GM12872 (cell line): ENCODE data around the gene DRAM2.

Experiments used
- TF ChIP-seq, protein P1 (sequence below): IDR thresholded peaks from 3 replicates; pipeline ENCODE4 v1.5.1; 2011; ENCODE audit warnings: low read depth, mild to moderate bottlenecking, low read length, moderate library complexity; ENCODE audit not compliant: insufficient read depth

DRAM2 gene

DNA sequence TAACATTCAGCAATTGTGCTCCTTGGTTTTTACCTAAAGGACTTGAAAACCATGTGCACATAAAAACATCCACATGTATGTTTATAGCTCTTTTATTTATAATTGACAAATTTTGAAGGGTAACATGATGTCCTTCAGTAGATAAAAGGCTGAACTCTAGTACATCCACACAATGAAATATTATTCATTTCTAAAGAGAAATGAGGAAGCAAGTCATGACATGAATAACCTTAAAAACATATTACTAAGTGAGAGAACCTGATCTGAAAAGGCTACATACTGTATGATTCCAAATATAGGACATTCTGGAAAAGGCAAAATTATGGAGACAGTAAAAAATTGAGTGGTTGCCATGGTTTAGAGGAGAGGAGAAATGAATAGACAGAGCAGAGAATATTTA is 50.3 kb downstream of the DRAM2 start:
- TF ChIP-seq, protein P1, sequence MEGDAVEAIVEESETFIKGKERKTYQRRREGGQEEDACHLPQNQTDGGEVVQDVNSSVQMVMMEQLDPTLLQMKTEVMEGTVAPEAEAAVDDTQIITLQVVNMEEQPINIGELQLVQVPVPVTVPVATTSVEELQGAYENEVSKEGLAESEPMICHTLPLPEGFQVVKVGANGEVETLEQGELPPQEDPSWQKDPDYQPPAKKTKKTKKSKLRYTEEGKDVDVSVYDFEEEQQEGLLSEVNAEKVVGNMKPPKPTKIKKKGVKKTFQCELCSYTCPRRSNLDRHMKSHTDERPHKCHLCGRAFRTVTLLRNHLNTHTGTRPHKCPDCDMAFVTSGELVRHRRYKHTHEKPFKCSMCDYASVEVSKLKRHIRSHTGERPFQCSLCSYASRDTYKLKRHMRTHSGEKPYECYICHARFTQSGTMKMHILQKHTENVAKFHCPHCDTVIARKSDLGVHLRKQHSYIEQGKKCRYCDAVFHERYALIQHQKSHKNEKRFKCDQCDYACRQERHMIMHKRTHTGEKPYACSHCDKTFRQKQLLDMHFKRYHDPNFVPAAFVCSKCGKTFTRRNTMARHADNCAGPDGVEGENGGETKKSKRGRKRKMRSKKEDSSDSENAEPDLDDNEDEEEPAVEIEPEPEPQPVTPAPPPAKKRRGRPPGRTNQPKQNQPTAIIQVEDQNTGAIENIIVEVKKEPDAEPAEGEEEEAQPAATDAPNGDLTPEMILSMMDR, result no peak

DNA sequence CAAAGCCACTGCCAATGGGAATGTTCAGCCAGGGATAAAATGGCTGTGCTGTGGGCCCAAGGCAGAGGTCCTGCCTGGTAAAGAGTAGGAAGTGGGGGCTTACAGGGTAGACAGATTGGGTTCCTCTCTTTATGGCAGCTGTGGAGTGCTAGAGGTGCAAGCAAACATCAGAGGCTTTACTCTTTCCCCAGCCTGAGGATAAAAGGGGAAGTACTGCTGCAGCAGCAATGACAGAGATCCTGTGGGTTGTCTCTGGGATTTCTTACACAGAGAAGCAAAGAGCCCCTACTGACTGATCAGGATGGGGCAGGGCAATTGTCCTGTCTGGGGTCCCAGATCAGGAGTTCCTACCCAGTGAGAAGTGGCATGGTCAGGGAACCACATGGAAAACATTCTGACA is 54.2 kb downstream of the DRAM2 start:
- TF ChIP-seq, protein P1, result no peak

DNA sequence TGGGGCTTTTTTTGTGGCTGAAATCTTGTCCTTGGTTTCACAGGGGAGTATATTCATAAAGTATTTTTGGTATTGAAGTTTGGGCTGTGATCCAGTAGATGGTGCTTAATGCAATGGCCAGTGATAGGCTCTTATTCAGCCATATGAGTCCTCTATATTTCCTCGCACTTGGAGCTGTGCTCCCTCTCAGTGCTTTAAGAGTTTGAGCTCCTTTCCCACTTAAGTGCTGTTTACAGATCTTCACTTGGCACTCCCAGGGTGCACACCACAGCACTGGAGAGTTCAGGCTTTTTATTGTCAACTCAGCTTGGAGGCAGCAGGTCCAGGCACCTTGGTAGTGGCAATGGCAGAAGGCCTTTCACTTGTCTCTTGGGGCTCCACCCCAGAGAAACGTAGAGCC is 54.9 kb downstream of the DRAM2 start:
- TF ChIP-seq, protein P1, result no peak

DNA sequence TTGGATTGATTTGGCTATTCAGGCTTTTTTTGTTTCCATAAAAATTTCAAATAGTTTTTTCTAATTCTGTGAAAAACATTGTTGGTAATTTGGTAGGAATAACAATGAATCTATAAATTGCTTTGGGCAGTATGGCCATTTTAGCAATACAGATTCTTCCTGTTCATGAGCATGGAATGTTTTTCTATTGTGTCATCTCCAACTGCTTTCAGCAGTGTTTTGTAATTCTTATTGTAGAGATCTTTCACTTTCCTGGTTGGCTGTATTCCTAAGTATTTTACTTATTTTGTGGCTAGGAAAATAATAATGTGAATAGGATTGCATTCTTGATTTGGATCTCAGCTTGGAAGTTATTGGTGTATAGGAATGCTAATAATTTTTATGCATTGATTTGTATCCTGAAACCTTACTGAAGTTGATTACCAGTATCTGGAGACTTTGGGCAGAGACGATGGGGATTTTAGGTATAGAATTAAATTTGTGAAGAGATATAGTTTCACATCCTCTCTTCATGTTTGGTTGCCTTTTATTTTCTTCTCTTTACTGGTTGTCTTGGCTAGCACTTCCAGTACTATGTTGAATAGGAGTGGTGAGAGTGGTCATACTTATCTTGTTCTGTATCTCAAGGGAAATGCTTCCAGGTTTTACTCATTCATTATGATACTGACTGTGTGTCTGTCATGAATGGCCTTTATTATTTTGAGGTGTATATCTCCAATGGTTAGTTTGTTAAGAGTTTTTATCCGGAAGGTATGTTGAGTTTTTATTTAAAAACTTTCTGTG is 57.3 kb downstream of the DRAM2 start:
- TF ChIP-seq, protein P1, result no peak
